NCI-H1694 (cell line): Measurements from ENCODE around the gene PTCD1.
"Not testable (repeated sequence)": the region's sequence is repeated elsewhere in the genome, so short reads cannot be mapped to it uniquely, and the experiment has no call there.

Source experiments
- DNase-seq: peaks from one replicate; lab custom pipeline; 2025; lab: John Stamatoyannopoulos, UW

PTCD1 gene

GRCh38 chr7:99448855-99449254 lies 10.3 kb upstream of the PTCD1 start:
- DNase-seq: no peak

GRCh38 chr7:99447943-99448342 lies 9.3 kb upstream of the PTCD1 start:
- DNase-seq: no peak

GRCh38 chr7:99446096-99446495 lies 7.5 kb upstream of the PTCD1 start:
- no peak for DNase-seq

- no peak for DNase-seq
Observed at GRCh38 chr7:99440195-99440594, 1.6 kb upstream of the PTCD1 start.

GRCh38 chr7:99437946-99438572 lies 539 bp downstream of the PTCD1 start:
- DNase-seq: no peak

- no peak for DNase-seq
Observed at GRCh38 chr7:99433158-99433557, 5.4 kb downstream of the PTCD1 start.

- DNase-seq: not testable (repeated sequence)
Observed at GRCh38 chr7:99431756-99432540, 6.7 kb downstream of the PTCD1 start.

GRCh38 chr7:99429756-99430155 lies 8.8 kb downstream of the PTCD1 start:
- DNase-seq: no peak

GRCh38 chr7:99428972-99429566 lies 9.5 kb downstream of the PTCD1 start:
- DNase-seq: no peak

GRCh38 chr7:99424932-99425730 lies 13.5 kb downstream of the PTCD1 start:
- no peak for DNase-seq

- DNase-seq: no peak
Observed at GRCh38 chr7:99422625-99423024, 16.0 kb downstream of the PTCD1 start.

GRCh38 chr7:99422186-99422585 lies 16.4 kb downstream of the PTCD1 start:
- no peak for DNase-seq

GRCh38 chr7:99420986-99421385 lies 17.6 kb downstream of the PTCD1 start:
- no peak for DNase-seq

- no peak for DNase-seq
Observed at GRCh38 chr7:99420213-99420612, 18.4 kb downstream of the PTCD1 start.

GRCh38 chr7:99419323-99420021 lies 19.1 kb downstream of the PTCD1 start:
- no peak for DNase-seq

GRCh38 chr7:99418260-99418659 lies 20.3 kb downstream of the PTCD1 start:
- DNase-seq: no peak

GRCh38 chr7:99415513-99416127 lies 23.0 kb downstream of the PTCD1 start:
- not testable (repeated sequence) for DNase-seq

GRCh38 chr7:99410635-99411034 lies 28.0 kb downstream of the PTCD1 start:
- no peak for DNase-seq

- DNase-seq: no peak
Observed at GRCh38 chr7:99409806-99410205, 28.8 kb downstream of the PTCD1 start.

- no peak for DNase-seq
Observed at GRCh38 chr7:99409192-99409572, 29.4 kb downstream of the PTCD1 start.
